IMR-90 (cell line): ENCODE data around the gene OTUD4. TPM values are rescaled to one million over a fixed set of nuclear protein-coding genes. Genes with fewer than 3 reads are reported as not detected.

Experiments used
- ATAC-seq: fragments of 200-7000 bp; cut with Tn5 transposase; 2 replicates; pipeline ENCODE4 v1.9.1; 2020; ENCODE audit warnings: low read depth, mild to moderate bottlenecking, moderate library complexity
- BruUV-seq: library from RNA; stranded (reverse); fragments of 400-500 nt; replicated peaks from 2 replicates; lab custom pipeline; 2021; lab: Mats Ljungman, UMichigan
- CTCF ChIA-PET: fragments of 300-600 bp; formaldehyde crosslinking; extraction: SDS; loops from one replicate; lab custom pipeline; 2021; ENCODE audit warnings: antibody characterized with exemption; lab: Yijun Ruan, JAX
- POLR2A ChIA-PET: fragments of 300-600 bp; sonication (Branson Sonifier 250); formaldehyde crosslinking; loops from one replicate; lab custom pipeline; 2022; ENCODE audit warnings: antibody characterized with exemption; ENCODE audit not compliant: unreplicated experiment; lab: Charles Lee
- DNase-seq: peaks from one replicate; pipeline ENCODE4 v3.0.0; 2013
- H2AFZ ChIP-seq: replicated peaks from 2 replicates; pipeline ENCODE3; 2013; ENCODE audit warnings: low read length, mild to moderate bottlenecking; ENCODE audit not compliant: poor library complexity
- H2AK5ac ChIP-seq: 2 replicates; pipeline ENCODE4 v1.6.1; 2013; ENCODE audit warnings: low read depth, low read length, inconsistent platforms
- H2AK9ac ChIP-seq: replicated peaks from 2 replicates; pipeline ENCODE3; 2013; ENCODE audit warnings: mild to moderate bottlenecking, low read depth, low read length, moderate library complexity; ENCODE audit not compliant: poor library complexity
- H2BK120ac ChIP-seq: 2 replicates; pipeline ENCODE4 v1.6.1; 2013; ENCODE audit warnings: low read depth, low read length, inconsistent platforms
- H2BK15ac ChIP-seq: 3 replicates; pipeline ENCODE4 v1.6.1; 2013; ENCODE audit warnings: low read depth, low read length, inconsistent platforms
- H2BK20ac ChIP-seq: 2 replicates; pipeline ENCODE4 v1.6.1; 2013; ENCODE audit warnings: low read depth, mild to moderate bottlenecking, inconsistent platforms, low read length, moderate library complexity
- H2BK5ac ChIP-seq: 2 replicates; pipeline ENCODE4 v1.6.1; 2013; ENCODE audit warnings: mild to moderate bottlenecking, low read depth, low read length, inconsistent platforms; ENCODE audit not compliant: poor library complexity, severe bottlenecking
- H3K14ac ChIP-seq: replicated peaks from 2 replicates; pipeline ENCODE4 v1.6.1; 2013; ENCODE audit warnings: low read depth, low read length, inconsistent platforms
- H3K18ac ChIP-seq: 2 replicates; pipeline ENCODE4 v1.6.1; 2013; ENCODE audit warnings: low read depth, low read length, control low read depth
- H3K23ac ChIP-seq: 2 replicates; pipeline ENCODE4 v1.6.1; 2013; ENCODE audit warnings: low read depth, low read length, inconsistent platforms
- H3K27ac ChIP-seq: 2 replicates; pipeline ENCODE4 v1.5.1; 2013; ENCODE audit warnings: mild to moderate bottlenecking, control low read depth, low read length; ENCODE audit not compliant: insufficient read depth
- H3K27me3 ChIP-seq: 2 replicates; pipeline ENCODE4 v1.6.1; 2013; ENCODE audit warnings: low read length; ENCODE audit not compliant: control insufficient read depth, insufficient read depth
- H3K36me3 ChIP-seq: 2 replicates; pipeline ENCODE4 v1.6.1; 2013; ENCODE audit warnings: low read length, mixed read lengths; ENCODE audit not compliant: control insufficient read depth, insufficient read depth
- H3K4ac ChIP-seq: 2 replicates; pipeline ENCODE4 v1.6.1; 2013; ENCODE audit warnings: low read depth, low read length, inconsistent platforms
- H3K4me1 ChIP-seq: 2 replicates; pipeline ENCODE4 v1.6.1; 2013; ENCODE audit warnings: low read length, mixed read lengths; ENCODE audit not compliant: control insufficient read depth, insufficient read depth
- H3K4me2 ChIP-seq: 2 replicates; pipeline ENCODE4 v1.6.1; 2013; ENCODE audit warnings: low read depth, mild to moderate bottlenecking, control low read depth, low read length, moderate library complexity
- H3K4me3 ChIP-seq: 2 replicates; pipeline ENCODE4 v1.5.1; 2013; ENCODE audit warnings: low read depth, mild to moderate bottlenecking, control low read depth, low read length, moderate library complexity; ENCODE audit not compliant: insufficient read depth
- H3K56ac ChIP-seq: 2 replicates; pipeline ENCODE4 v1.6.1; 2013; ENCODE audit warnings: low read length, inconsistent platforms; ENCODE audit not compliant: insufficient read depth; ENCODE audit errors: extremely low read depth
- H3K79me1 ChIP-seq, 2 experiments: 2 replicates each; pipeline ENCODE4 v1.6.1; 2013; ENCODE audit warnings: low read length in 2 of 2, inconsistent platforms in 1 of 2, low read depth in 1 of 2
- H3K9ac ChIP-seq: 2 replicates; pipeline ENCODE4 v1.6.1; 2013; ENCODE audit warnings: low read depth, low read length, control low read depth
- H3K9me1 ChIP-seq: 2 replicates; pipeline ENCODE4 v1.6.1; 2013; ENCODE audit warnings: low read length, inconsistent platforms; ENCODE audit not compliant: insufficient read depth
- H3K9me3 ChIP-seq: 2 replicates; pipeline ENCODE4 v1.6.1; 2013; ENCODE audit warnings: low read length; ENCODE audit not compliant: control insufficient read depth, insufficient read depth
- H4K20me1 ChIP-seq: 2 replicates; pipeline ENCODE4 v1.6.1; 2013; ENCODE audit warnings: low read length, inconsistent platforms; ENCODE audit not compliant: insufficient read depth
- H4K5ac ChIP-seq: 2 replicates; pipeline ENCODE4 v1.6.1; 2013; ENCODE audit warnings: mild to moderate bottlenecking, low read depth, low read length, control low read depth
- H4K8ac ChIP-seq, 2 experiments: 2 replicates each; pipeline ENCODE4 v1.6.1; 2013; ENCODE audit warnings: low read depth in 2 of 2, low read length in 2 of 2, control low read depth in 1 of 2, inconsistent platforms in 1 of 2
- H4K91ac ChIP-seq: 2 replicates; pipeline ENCODE4 v1.6.1; 2013; ENCODE audit warnings: low read depth, low read length, inconsistent platforms; ENCODE audit not compliant: insufficient read depth
- BHLHE40 ChIP-seq: fragments of 150-350 bp; IDR thresholded peaks from 2 replicates; pipeline ENCODE4 v1.6.1; 2016; ENCODE audit warnings: mild to moderate bottlenecking, low read depth, low read length
- CEBPB ChIP-seq: IDR thresholded peaks from 2 replicates; pipeline ENCODE4 v1.6.1; 2012; ENCODE audit warnings: low read depth, low read length, improper control_type of control experiment
- CHD1 ChIP-seq: IDR thresholded peaks from 2 replicates; pipeline ENCODE4 v1.6.1; 2012; ENCODE audit warnings: low read depth, low read length, improper control_type of control experiment
- CTCF ChIP-seq: conservative IDR thresholded peaks from 2 replicates; pipeline ENCODE4 v1.5.1; 2012; ENCODE audit warnings: mild to moderate bottlenecking, low read depth, low read length, improper control_type of control experiment
- ELK1 ChIP-seq: fragments of 150-350 bp; IDR thresholded peaks from 2 replicates; pipeline ENCODE4 v1.6.1; 2016; ENCODE audit warnings: low read depth, mild to moderate bottlenecking, low read length, moderate library complexity, borderline replicate concordance
- FOS ChIP-seq: fragments of 150-350 bp; IDR thresholded peaks from 2 replicates; pipeline ENCODE4 v1.6.1; 2016; ENCODE audit warnings: low read depth, low read length
- MAFK ChIP-seq: IDR thresholded peaks from 2 replicates; pipeline ENCODE4 v1.6.1; 2012; ENCODE audit warnings: low read depth, low read length, improper control_type of control experiment
- MAZ ChIP-seq: IDR thresholded peaks from 2 replicates; pipeline ENCODE4 v1.6.1; 2012; ENCODE audit warnings: low read depth, mild to moderate bottlenecking, low read length, improper control_type of control experiment, moderate library complexity, borderline replicate concordance
- MXI1 ChIP-seq: IDR thresholded peaks from 2 replicates; pipeline ENCODE4 v1.6.1; 2012; ENCODE audit warnings: low read depth, mild to moderate bottlenecking, low read length, moderate library complexity, borderline replicate concordance
- NFE2L2 ChIP-seq: fragments of 150-350 bp; IDR thresholded peaks from 2 replicates; pipeline ENCODE4 v1.6.1; 2016; ENCODE audit warnings: low read depth, mild to moderate bottlenecking, low read length
- POLR2A ChIP-seq: IDR thresholded peaks from 2 replicates; pipeline ENCODE4 v1.6.1; 2012; ENCODE audit warnings: mild to moderate bottlenecking, low read depth, low read length
- RAD21 ChIP-seq: IDR thresholded peaks from 2 replicates; pipeline ENCODE4 v1.6.1; 2012; ENCODE audit warnings: low read length, improper control_type of control experiment
- RCOR1 ChIP-seq: IDR thresholded peaks from 2 replicates; pipeline ENCODE4 v1.6.1; 2012; ENCODE audit warnings: mild to moderate bottlenecking, low read length, improper control_type of control experiment; ENCODE audit not compliant: insufficient replicate concordance
- RFX5 ChIP-seq: IDR thresholded peaks from 2 replicates; pipeline ENCODE4 v1.8.0; 2012; ENCODE audit warnings: low read depth, mild to moderate bottlenecking, low read length, moderate library complexity
- SMC3 ChIP-seq: fragments of 150-350 bp; IDR thresholded peaks from 2 replicates; pipeline ENCODE4 v1.6.1; 2016; ENCODE audit warnings: low read depth, mild to moderate bottlenecking, antibody characterized with exemption, low read length, moderate library complexity
- WGBS, 2 experiments: methylation state at CpG; one replicate each; pipeline versions ENCODE4 v1.1.5 to v1.1.7; 2013; ENCODE audit warnings: missing lambda C conversion rate in 2 of 2; ENCODE audit not compliant: insufficient read length in 1 of 2; ENCODE audit errors: extremely low coverage in 2 of 2; 5-methylcytosine and 5-hydroxymethylcytosine counted together
- dilution Hi-C: fragments of 300-500 bp; cut with HindIII; formaldehyde crosslinking; loops from one replicate; pipeline ENCODE4 v1.14.3; 2018; ENCODE audit warnings: low sequenced_read_pairs; ENCODE audit not compliant: unreplicated experiment
- in situ Hi-C: fragments of 300-500 bp; cut with MboI; formaldehyde crosslinking; loops from 3 replicates; pipeline ENCODE4 v1.14.3; 2019; ENCODE audit warnings: low sequenced_read_pairs, inconsistent platforms, mixed read lengths
- intact Hi-C: fragments of 100-400 bp; cut with micrococcal nuclease; formaldehyde crosslinking; loops from 2 replicates; pipeline ENCODE4 v1.10.0; 2022
- polyA plus RNA-seq, 3 experiments: library from polyadenylated mRNA; depleted of rRNA; stranded (reverse); fragments of >200 nt; gene quantifications; 2 replicates each; pipeline ENCODE4 v1.2.3, GENCODE V29; 2012; ENCODE audit warnings: low replicate concordance in 1 of 3
- total RNA-seq: library from RNA; depleted of rRNA; stranded (reverse); fragments of >200 nt; gene quantifications from 2 replicates; pipeline ENCODE4 v1.2.3, GENCODE V29; 2012
- TF ChIP-seq, protein P1 (sequence below): fragments of 150-350 bp; IDR thresholded peaks from 2 replicates; pipeline ENCODE4 v1.6.1; 2017; ENCODE audit warnings: mild to moderate bottlenecking, antibody characterized with exemption, low read length, low read depth

The OTUD4 gene
- total and polyA plus RNA-seq, 2 of the 4 experiments (the other 2 are of a cell fraction): 11.0 to 12.4 TPM

DNA sequence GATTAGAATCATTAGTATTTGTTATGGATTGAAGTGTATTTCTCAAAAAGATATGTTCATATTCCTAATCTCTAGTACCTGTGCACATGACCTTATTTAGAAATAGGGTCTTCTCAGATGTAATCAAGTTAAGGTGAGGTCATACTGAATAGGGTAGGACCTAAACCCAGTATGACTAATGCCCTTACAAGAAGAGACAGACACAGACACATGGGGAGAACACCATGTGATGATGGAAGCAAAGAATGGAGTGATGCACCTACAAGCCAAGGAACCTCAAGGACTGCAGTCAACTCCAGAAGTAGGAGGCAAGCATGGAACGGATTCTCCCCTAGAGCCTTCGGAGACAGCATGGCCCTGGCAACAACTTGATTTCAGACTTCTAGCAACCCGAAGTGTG is 31.4 kb downstream of the OTUD4 start:
- Histone ChIP-seq H3K9ac (no peak overlapping the region), H4K20me1 (no peaks in the 10 kb centered on the region), H2AK9ac (no peak overlapping the region), H3K23ac (no peak overlapping the region), H4K91ac (no peak overlapping the region), H3K14ac (no peak overlapping the region), H3K9me3 (no peaks in the 10 kb centered on the region), H3K56ac (no peak overlapping the region), H2BK5ac (no peak overlapping the region), H3K18ac (no peak overlapping the region), H3K4me2 (no peak overlapping the region), H2BK15ac (no peak overlapping the region), H3K4me1 (no peaks in the 10 kb centered on the region), H3K27me3 (no peaks in the 10 kb centered on the region), H3K36me3 (peaks cover 22% of the 10 kb centered on the region), H2BK20ac (no peak overlapping the region), H4K5ac (no peak overlapping the region), H3K4ac (no peak overlapping the region), H2AK5ac (no peak overlapping the region), H3K4me3 (no peak overlapping the region), H4K8ac (no peak overlapping the region), H2AFZ (no peak overlapping the region), H2BK120ac (no peak overlapping the region), H3K27ac (no peak overlapping the region), H3K79me1 (peaks cover 3% of the 10 kb centered on the region in 2 experiments; a peak in 3 of 4 replicates), H3K9me1 (no peaks in the 10 kb centered on the region)
- CTCF ChIA-PET: no interaction called here
- TF ChIP-seq CEBPB: no peak
- no peak for TF ChIP-seq BHLHE40
- TF ChIP-seq RAD21: no peak
- no peak for TF ChIP-seq RCOR1
- no peak for TF ChIP-seq MAZ
- TF ChIP-seq MAFK: no peak
- no peak for TF ChIP-seq MXI1
- TF ChIP-seq CHD1: no peak
- TF ChIP-seq POLR2A: no peak
- no peak for TF ChIP-seq FOS
- TF ChIP-seq SMC3: no peak
- no peak for TF ChIP-seq ELK1
- no peak for TF ChIP-seq RFX5
- no peak for TF ChIP-seq NFE2L2
- TF ChIP-seq, protein P1, sequence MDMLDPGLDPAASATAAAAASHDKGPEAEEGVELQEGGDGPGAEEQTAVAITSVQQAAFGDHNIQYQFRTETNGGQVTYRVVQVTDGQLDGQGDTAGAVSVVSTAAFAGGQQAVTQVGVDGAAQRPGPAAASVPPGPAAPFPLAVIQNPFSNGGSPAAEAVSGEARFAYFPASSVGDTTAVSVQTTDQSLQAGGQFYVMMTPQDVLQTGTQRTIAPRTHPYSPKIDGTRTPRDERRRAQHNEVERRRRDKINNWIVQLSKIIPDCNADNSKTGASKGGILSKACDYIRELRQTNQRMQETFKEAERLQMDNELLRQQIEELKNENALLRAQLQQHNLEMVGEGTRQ: no peak
- no peak for TF ChIP-seq CTCF
- no peak for ATAC-seq
- BruUV-seq: no TSS peak
- no CpG with 5 or more reads among the region's 3 CpGs for WGBS, 2 experiments
- intact Hi-C loops (loop anchor here (5.0 kb wide), 1 partner anchor 37 kb away; no protein-coding TSS in a partner anchor), dilution Hi-C loops (no loop called here), in situ Hi-C loops (no loop called here)
- DNase-seq: no peak
- POLR2A ChIA-PET: no interaction called here
